Mesendoderm (in vitro differentiated cells): ENCODE data around the gene GAPDHS.

Experiments used
- DNase-seq: peaks from one replicate; pipeline ENCODE4 v3.0.0; 2013
- H2AK5ac ChIP-seq: 2 replicates; pipeline ENCODE4 v1.6.1; 2013; ENCODE audit warnings: low read length, inconsistent platforms
- H2BK120ac ChIP-seq: 2 replicates; pipeline ENCODE4 v1.6.1; 2013; ENCODE audit warnings: low read depth, mild to moderate bottlenecking, low read length, moderate library complexity, mixed read lengths
- H2BK15ac ChIP-seq: replicated peaks from 2 replicates; pipeline ENCODE4 v1.6.1; 2013; ENCODE audit warnings: low read depth, mild to moderate bottlenecking, moderate library complexity
- H2BK5ac ChIP-seq: 2 replicates; pipeline ENCODE4 v1.6.1; 2013; ENCODE audit warnings: low read length, inconsistent platforms
- H3K18ac ChIP-seq: 2 replicates; pipeline ENCODE4 v1.6.1; 2013; ENCODE audit warnings: mild to moderate bottlenecking, low read length, mixed read lengths
- H3K23ac ChIP-seq: one replicate; pipeline ENCODE4 v1.6.1; 2013; ENCODE audit warnings: low read length
- H3K27ac ChIP-seq: 2 replicates; pipeline ENCODE4 v1.5.1; 2013; ENCODE audit warnings: low read depth, mild to moderate bottlenecking, inconsistent platforms, low read length, moderate library complexity
- H3K27me3 ChIP-seq: 2 replicates; pipeline ENCODE4 v1.6.1; 2013; ENCODE audit warnings: low read length, control low read depth, mild to moderate bottlenecking, inconsistent platforms; ENCODE audit not compliant: insufficient read depth, poor library complexity
- H3K36me3 ChIP-seq: 2 replicates; pipeline ENCODE4 v1.6.1; 2013; ENCODE audit warnings: low read length, inconsistent platforms; ENCODE audit not compliant: control insufficient read depth, insufficient read depth
- H3K4ac ChIP-seq: one replicate; pipeline ENCODE4 v1.6.1; 2013; ENCODE audit warnings: low read depth, mild to moderate bottlenecking, low read length, moderate library complexity
- H3K4me1 ChIP-seq: 2 replicates; pipeline ENCODE4 v1.6.1; 2013; ENCODE audit warnings: low read depth, low read length, inconsistent platforms; ENCODE audit not compliant: control insufficient read depth
- H3K4me2 ChIP-seq: 2 replicates; pipeline ENCODE4 v1.6.1; 2013; ENCODE audit warnings: low read length
- H3K4me3 ChIP-seq: 2 replicates; pipeline ENCODE4 v1.5.1; 2013; ENCODE audit warnings: mild to moderate bottlenecking, low read length
- H3K56ac ChIP-seq: one replicate; pipeline ENCODE4 v1.6.1; 2013; ENCODE audit warnings: low read length
- H3K79me1 ChIP-seq: 2 replicates; pipeline ENCODE4 v1.6.1; 2013; ENCODE audit warnings: low read length, inconsistent platforms
- H3K79me2 ChIP-seq: 2 replicates; pipeline ENCODE4 v1.6.1; 2013; ENCODE audit warnings: mild to moderate bottlenecking, low read length; ENCODE audit not compliant: control insufficient read depth, insufficient read depth
- H3K9ac ChIP-seq: 2 replicates; pipeline ENCODE4 v1.6.1; 2013; ENCODE audit warnings: low read length, inconsistent platforms
- H4K5ac ChIP-seq: one replicate; pipeline ENCODE4 v1.6.1; 2013; ENCODE audit warnings: low read length
- H4K8ac ChIP-seq: one replicate; pipeline ENCODE4 v1.6.1; 2013; ENCODE audit warnings: low read depth, mild to moderate bottlenecking, control low read depth, low read length, moderate library complexity
- WGBS: extraction: QIAGEN DNeasy Blood & Tissue Kit; methylation state at CpG from one replicate; pipeline ENCODE4 v1.1.7; 2013; ENCODE audit warnings: low lambda C conversion rate, missing lambda C conversion rate; ENCODE audit not compliant: insufficient coverage; ENCODE audit errors: extremely low coverage; 5-methylcytosine and 5-hydroxymethylcytosine counted together

GAPDHS gene

GRCh38 chr19:35565016-35565856, 32.0 kb downstream of the GAPDHS start:
- H4K5ac ChIP-seq = no peak overlapping the region
- no peak overlapping the region for H2BK15ac ChIP-seq
- H3K27me3 ChIP-seq = no peaks in the 10 kb centered on the region
- H3K4me2 ChIP-seq = no peak overlapping the region
- no peak overlapping the region for H2BK5ac ChIP-seq
- H3K18ac ChIP-seq = no peak overlapping the region
- H3K4me1 ChIP-seq = no peaks in the 10 kb centered on the region
- H3K79me2 ChIP-seq = no peaks in the 10 kb centered on the region
- H3K23ac ChIP-seq = no peak overlapping the region
- no peaks in the 10 kb centered on the region for H3K79me1 ChIP-seq
- H4K8ac ChIP-seq = no peak overlapping the region
- no peak overlapping the region for H3K9ac ChIP-seq
- H3K4ac ChIP-seq = no peak overlapping the region
- WGBS = no CpG with 5 or more reads among the region's 12 CpGs
- no peak overlapping the region for H2BK120ac ChIP-seq
- no peaks in the 10 kb centered on the region for H3K36me3 ChIP-seq
- no peak overlapping the region for H2AK5ac ChIP-seq
- no peak overlapping the region for H3K56ac ChIP-seq
- DNase-seq = no peak
- H3K27ac ChIP-seq = no peak overlapping the region
- H3K4me3 ChIP-seq = no peak overlapping the region

DNA sequence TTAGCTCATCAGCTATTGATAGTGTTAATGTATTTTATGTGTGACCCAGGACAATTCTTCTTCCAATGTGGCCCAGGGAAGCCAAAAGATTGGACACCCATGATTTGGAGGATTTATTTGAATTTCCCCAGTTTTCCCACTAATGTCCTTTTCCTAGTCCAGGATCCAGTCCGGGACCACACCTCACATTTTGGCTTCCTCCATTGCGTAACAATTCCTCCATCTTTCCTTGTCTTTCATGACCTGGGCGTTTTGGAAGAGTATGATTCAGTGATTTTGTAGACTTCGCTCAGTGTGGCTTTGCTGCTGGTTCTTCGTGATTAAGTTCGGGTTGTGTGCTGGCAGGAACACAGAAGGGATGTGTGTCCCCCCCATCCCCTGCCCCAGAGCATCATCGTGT, 33.5 kb downstream of the GAPDHS start:
- no peak overlapping the region for H3K4me2 ChIP-seq
- H2BK5ac ChIP-seq = no peak overlapping the region
- H2BK120ac ChIP-seq = no peak overlapping the region
- WGBS = no CpG with 5 or more reads among the region's 7 CpGs
- H3K79me1 ChIP-seq = no peaks in the 10 kb centered on the region
- no peaks in the 10 kb centered on the region for H3K36me3 ChIP-seq
- no peak for DNase-seq
- H3K56ac ChIP-seq = no peak overlapping the region
- no peak overlapping the region for H3K18ac ChIP-seq
- H3K4ac ChIP-seq = no peak overlapping the region
- H3K79me2 ChIP-seq = no peaks in the 10 kb centered on the region
- H3K4me3 ChIP-seq = no peak overlapping the region
- no peak overlapping the region for H3K23ac ChIP-seq
- H4K8ac ChIP-seq = no peak overlapping the region
- no peak overlapping the region for H3K27ac ChIP-seq
- no peak overlapping the region for H4K5ac ChIP-seq
- no peak overlapping the region for H2BK15ac ChIP-seq
- H3K27me3 ChIP-seq = no peaks in the 10 kb centered on the region
- no peaks in the 10 kb centered on the region for H3K4me1 ChIP-seq
- H3K9ac ChIP-seq = no peak overlapping the region
- no peak overlapping the region for H2AK5ac ChIP-seq

GRCh38 chr19:35569281-35569781, 36.1 kb downstream of the GAPDHS start:
- Histone ChIP-seq H3K23ac (no peak overlapping the region), H4K8ac (no peak overlapping the region), H2AK5ac (no peak overlapping the region), H3K27ac (no peak overlapping the region), H3K36me3 (no peaks in the 10 kb centered on the region), H3K79me2 (no peaks in the 10 kb centered on the region), H3K79me1 (no peaks in the 10 kb centered on the region), H2BK120ac (no peak overlapping the region), H3K27me3 (no peaks in the 10 kb centered on the region), H3K9ac (no peak overlapping the region), H4K5ac (no peak overlapping the region), H3K4me1 (no peaks in the 10 kb centered on the region), H3K4me2 (no peak overlapping the region), H2BK15ac (no peak overlapping the region), H3K4ac (no peak overlapping the region), H3K4me3 (no peak overlapping the region), H2BK5ac (no peak overlapping the region), H3K18ac (no peak overlapping the region), H3K56ac (no peak overlapping the region)
- no peak for DNase-seq
- WGBS = no CpG with 5 or more reads among the region's 5 CpGs

DNA sequence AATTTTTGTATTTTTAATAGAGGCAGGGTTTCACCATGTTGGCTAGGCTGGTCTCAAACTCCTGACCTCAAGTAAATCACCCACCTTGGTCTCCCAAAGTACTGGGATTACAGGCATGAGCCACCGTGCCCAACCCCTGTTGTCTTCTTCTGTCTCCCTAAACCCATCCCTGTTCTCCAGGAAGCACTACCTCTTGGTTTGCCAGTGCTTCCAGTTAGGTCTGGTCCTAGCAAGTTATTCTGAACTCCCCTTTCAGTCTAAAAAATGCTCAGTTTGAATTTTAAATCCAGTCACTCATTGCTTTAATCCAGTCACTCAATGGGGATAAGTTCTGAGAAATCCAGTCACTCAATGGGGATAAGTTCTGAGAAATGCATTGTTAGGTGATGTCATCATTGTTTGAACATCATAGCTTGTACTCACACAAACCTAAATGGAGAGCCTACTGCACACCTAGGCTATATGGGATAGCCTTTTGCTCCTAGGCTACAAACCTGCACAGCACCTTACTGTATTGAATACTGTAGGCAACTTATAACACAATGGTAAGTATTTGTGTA, 38.2 kb downstream of the GAPDHS start:
- no peaks in the 10 kb centered on the region for H3K36me3 ChIP-seq
- no peak overlapping the region for H3K9ac ChIP-seq
- no peaks in the 10 kb centered on the region for H3K27me3 ChIP-seq
- no peak overlapping the region for H2AK5ac ChIP-seq
- no CpG with 5 or more reads among the region's 1 CpG for WGBS
- H3K79me2 ChIP-seq = no peaks in the 10 kb centered on the region
- H3K56ac ChIP-seq = no peak overlapping the region
- no peaks in the 10 kb centered on the region for H3K4me1 ChIP-seq
- H2BK5ac ChIP-seq = no peak overlapping the region
- H2BK120ac ChIP-seq = no peak overlapping the region
- no peak overlapping the region for H3K18ac ChIP-seq
- no peak overlapping the region for H3K27ac ChIP-seq
- H3K4ac ChIP-seq = no peak overlapping the region
- no peak overlapping the region for H3K23ac ChIP-seq
- no peak overlapping the region for H4K8ac ChIP-seq
- H2BK15ac ChIP-seq = no peak overlapping the region
- no peak for DNase-seq
- no peak overlapping the region for H3K4me3 ChIP-seq
- H3K79me1 ChIP-seq = no peaks in the 10 kb centered on the region
- H3K4me2 ChIP-seq = no peak overlapping the region
- H4K5ac ChIP-seq = no peak overlapping the region

DNA sequence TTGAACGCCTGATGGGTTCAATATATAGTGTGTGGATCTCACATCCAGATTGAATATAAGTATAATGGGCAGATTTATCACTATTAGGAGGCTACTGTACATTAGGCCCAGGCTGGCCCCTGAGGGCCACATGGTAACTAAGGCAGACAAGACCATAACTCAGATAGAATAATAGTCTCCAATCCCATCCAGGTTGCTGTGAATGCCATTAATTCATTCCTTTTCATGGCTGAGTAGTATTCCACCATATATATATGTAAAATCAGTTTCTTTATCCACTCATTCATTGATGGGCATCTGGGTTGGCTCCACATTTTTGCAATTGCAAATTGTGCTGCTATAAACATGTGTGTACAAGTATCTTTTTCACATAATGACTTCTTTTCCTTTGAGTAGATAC, 44.7 kb downstream of the GAPDHS start:
- Histone ChIP-seq H3K4me1 (no peaks in the 10 kb centered on the region), H3K79me2 (no peaks in the 10 kb centered on the region), H2AK5ac (no peak overlapping the region), H3K9ac (no peak overlapping the region), H2BK120ac (no peak overlapping the region), H3K36me3 (no peaks in the 10 kb centered on the region), H3K18ac (no peak overlapping the region), H3K56ac (no peak overlapping the region), H3K4me2 (no peak overlapping the region), H3K79me1 (no peaks in the 10 kb centered on the region), H2BK15ac (no peak overlapping the region), H3K27me3 (no peaks in the 10 kb centered on the region), H3K4ac (no peak overlapping the region), H3K27ac (no peak overlapping the region), H4K8ac (no peak overlapping the region), H2BK5ac (no peak overlapping the region), H3K23ac (no peak overlapping the region), H3K4me3 (no peak overlapping the region), H4K5ac (no peak overlapping the region)
- WGBS = no CpG with 5 or more reads among the region's 1 CpG
- no peak for DNase-seq
